ENCODE data around the gene PANK1. TPM values are rescaled to one million over a fixed set of nuclear protein-coding genes. Genes with fewer than 3 reads are reported as not detected.

Gene PANK1
- total RNA-seq, 3 donors from 2014 or later (not counting 1 experiment from before 2014, with no cell fraction given): 0.85 to 2.2 (median 1.4) TPM

DNA sequence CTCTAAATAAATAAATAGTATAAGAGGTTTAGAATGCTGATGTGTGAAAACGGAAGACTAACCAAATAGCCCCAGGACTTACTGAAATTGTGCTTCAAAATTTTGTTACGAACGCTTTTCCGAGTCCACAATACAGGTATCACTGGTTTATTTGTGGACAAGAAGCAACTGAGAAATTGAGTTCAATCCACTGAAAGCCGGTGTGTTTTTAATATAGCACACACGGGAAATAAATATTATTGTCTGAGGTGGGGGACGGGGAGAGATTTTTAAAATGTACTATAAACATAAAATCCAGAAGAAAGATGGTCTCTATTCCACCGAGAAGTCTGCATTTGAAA is 110.2 kb downstream of the PANK1 start:
- H3K4me1 Mint-ChIP-seq: peaks cover 0 to 5% of the 10 kb centered on the region in 2 donors
- no peak overlapping the region for H3K4me3 ChIP-seq (ENCODE audit: low read length)
- peaks cover 17% of the 10 kb centered on the region for H3K27me3 ChIP-seq (ENCODE audit: control insufficient read depth, insufficient read depth, low read length)
- 26% methylated on average over 6 of the region's 8 CpGs for WGBS (ENCODE audit: insufficient coverage)
- TF ChIP-seq, protein P1, sequence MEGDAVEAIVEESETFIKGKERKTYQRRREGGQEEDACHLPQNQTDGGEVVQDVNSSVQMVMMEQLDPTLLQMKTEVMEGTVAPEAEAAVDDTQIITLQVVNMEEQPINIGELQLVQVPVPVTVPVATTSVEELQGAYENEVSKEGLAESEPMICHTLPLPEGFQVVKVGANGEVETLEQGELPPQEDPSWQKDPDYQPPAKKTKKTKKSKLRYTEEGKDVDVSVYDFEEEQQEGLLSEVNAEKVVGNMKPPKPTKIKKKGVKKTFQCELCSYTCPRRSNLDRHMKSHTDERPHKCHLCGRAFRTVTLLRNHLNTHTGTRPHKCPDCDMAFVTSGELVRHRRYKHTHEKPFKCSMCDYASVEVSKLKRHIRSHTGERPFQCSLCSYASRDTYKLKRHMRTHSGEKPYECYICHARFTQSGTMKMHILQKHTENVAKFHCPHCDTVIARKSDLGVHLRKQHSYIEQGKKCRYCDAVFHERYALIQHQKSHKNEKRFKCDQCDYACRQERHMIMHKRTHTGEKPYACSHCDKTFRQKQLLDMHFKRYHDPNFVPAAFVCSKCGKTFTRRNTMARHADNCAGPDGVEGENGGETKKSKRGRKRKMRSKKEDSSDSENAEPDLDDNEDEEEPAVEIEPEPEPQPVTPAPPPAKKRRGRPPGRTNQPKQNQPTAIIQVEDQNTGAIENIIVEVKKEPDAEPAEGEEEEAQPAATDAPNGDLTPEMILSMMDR (IDR thresholded peaks at IDR 0.05): no peak
- DNase-seq (no peak), ATAC-seq (no peak)
- H3K27ac ChIP-seq (ENCODE audit: low read length): no peak overlapping the region
- H3K27ac Mint-ChIP-seq: no peak overlapping the region
- no peaks in the 10 kb centered on the region for H3K36me3 Mint-ChIP-seq
- H3K4me3 Mint-ChIP-seq: no peak overlapping the region
- H3K9me3 Mint-ChIP-seq: no peaks in the 10 kb centered on the region
- H3K4me1 ChIP-seq (ENCODE audit: control insufficient read depth, insufficient read depth, low read length): no peaks in the 10 kb centered on the region
- intact Hi-C loops (cut with micrococcal nuclease): no loop called here
- no peaks in the 10 kb centered on the region for H3K9me3 ChIP-seq (ENCODE audit: control insufficient read depth, insufficient read depth, low read length)
- no peaks in the 10 kb centered on the region for H3K36me3 ChIP-seq (ENCODE audit: control insufficient read depth, insufficient read depth, low read length)
- peaks cover 45 to 48% of the 10 kb centered on the region in 2 donors for H3K27me3 Mint-ChIP-seq (ENCODE audit: low read depth in 2 of 2)

Other genes with a start within 250 kb of the PANK1 start
- 10 to 100 TPM; 17.7 to 23.6 (median 20.4) TPM for gene IFIT5, start 230.7 kb downstream of the PANK1 start, total RNA-seq
- not detected for gene SLC16A12, start 109.6 kb downstream of the PANK1 start, total RNA-seq
- 10 to 100 TPM; 17.2 to 20.2 (median 17.3) TPM for gene KIF20B, start 56.3 kb upstream of the PANK1 start, total RNA-seq